Measurements from ENCODE around the gene EEF1AKMT2.

Gene EEF1AKMT2

GRCh38 chr10:124717911-124718741, 73.6 kb downstream of the EEF1AKMT2 start:
- DNase-seq = no peak

- DNase-seq = no peak
Measured at GRCh38 chr10:124717041-124717757, 74.5 kb downstream of the EEF1AKMT2 start.

GRCh38 chr10:124716369-124716768, 75.3 kb downstream of the EEF1AKMT2 start:
- DNase-seq = no peak

GRCh38 chr10:124715439-124715838, 76.2 kb downstream of the EEF1AKMT2 start:
- no peak for DNase-seq

- DNase-seq = no peak
Measured at GRCh38 chr10:124713679-124714255, 77.9 kb downstream of the EEF1AKMT2 start.

- DNase-seq = no peak
Measured at GRCh38 chr10:124712704-124713407, 78.8 kb downstream of the EEF1AKMT2 start.

- no peak for DNase-seq
Measured at GRCh38 chr10:124711145-124711544, 80.5 kb downstream of the EEF1AKMT2 start.

GRCh38 chr10:124710266-124710881, 81.3 kb downstream of the EEF1AKMT2 start:
- DNase-seq = no peak

- no peak for DNase-seq
Measured at GRCh38 chr10:124709861-124710260, 81.8 kb downstream of the EEF1AKMT2 start.

- no peak for DNase-seq
Measured at GRCh38 chr10:124708922-124709520, 82.7 kb downstream of the EEF1AKMT2 start.

- DNase-seq = no peak
Measured at GRCh38 chr10:124708246-124708779, 83.4 kb downstream of the EEF1AKMT2 start.
